GM23338 (cell line): Measurements from ENCODE around the gene FAM163A. TPM values are rescaled to one million over a fixed set of nuclear protein-coding genes. Genes with fewer than 3 reads are reported as not detected.

Experiments used
- ATAC-seq: fragments of 200-7000 bp; cut with Tn5 transposase; 3 replicates; pipeline ENCODE4 v1.9.1; 2020
- DNase-seq: peaks from one replicate; pipeline ENCODE4 v3.0.0-alpha.2; 2015; ENCODE audit warnings: low spot score
- H2AFZ ChIP-seq: fragments of 200-600 bp; sonication (generic); 2 replicates; pipeline ENCODE4 v1.8.0; 2016; ENCODE audit warnings: antibody characterized with exemption, mild to moderate bottlenecking, moderate library complexity
- H3F3A ChIP-seq: fragments of 200-600 bp; sonication (generic); replicated peaks from 2 replicates; pipeline ENCODE4 v1.8.0; 2017; ENCODE audit warnings: antibody characterized with exemption, mixed run types, low read depth
- H3K27ac ChIP-seq: fragments of 200-600 bp; sonication (generic); 2 replicates; pipeline ENCODE4 v1.6.1; 2016; ENCODE audit warnings: low read depth
- H3K27me3 ChIP-seq: fragments of 200-600 bp; sonication (generic); 2 replicates; pipeline ENCODE4 v1.8.0; 2016; ENCODE audit warnings: mild to moderate bottlenecking, mixed run types, moderate library complexity; ENCODE audit not compliant: insufficient read depth
- H3K36me3 ChIP-seq: fragments of 200-600 bp; sonication (generic); 2 replicates; pipeline ENCODE4 v1.8.0; 2016; ENCODE audit warnings: mild to moderate bottlenecking; ENCODE audit not compliant: insufficient read depth
- H3K4me1 ChIP-seq: fragments of 200-600 bp; sonication (generic); 2 replicates; pipeline ENCODE4 v1.8.0; 2016; ENCODE audit warnings: mild to moderate bottlenecking, moderate library complexity; ENCODE audit not compliant: insufficient read depth
- H3K4me2 ChIP-seq: fragments of 200-600 bp; sonication (generic); 2 replicates; pipeline ENCODE4 v1.7.1; 2017; ENCODE audit warnings: mixed run types
- H3K4me3 ChIP-seq: fragments of 200-600 bp; sonication (generic); 2 replicates; pipeline ENCODE4 v1.6.1; 2016; ENCODE audit warnings: mixed run types
- H3K79me2 ChIP-seq: fragments of 200-600 bp; sonication (generic); replicated peaks from 2 replicates; pipeline ENCODE4 v1.8.0; 2017; ENCODE audit warnings: mild to moderate bottlenecking; ENCODE audit not compliant: insufficient read depth
- H3K9me2 ChIP-seq: fragments of 200-600 bp; sonication (generic); 2 replicates; pipeline ENCODE4 v1.8.0; 2017; ENCODE audit not compliant: insufficient read depth
- H4K20me1 ChIP-seq: fragments of 200-600 bp; sonication (generic); replicated peaks from 2 replicates; pipeline ENCODE4 v1.8.0; 2017; ENCODE audit warnings: mild to moderate bottlenecking; ENCODE audit not compliant: insufficient read depth
- H3K27ac Mint-ChIP-seq: 2 replicates; pipeline ENCODE4 v1.8.0; 2020; ENCODE audit warnings: inconsistent platforms, mild to moderate bottlenecking, moderate library complexity, mixed read lengths
- H3K27me3 Mint-ChIP-seq: 3 replicates; pipeline ENCODE4 v1.8.0; 2022; ENCODE audit warnings: low read depth, mild to moderate bottlenecking, moderate library complexity, mixed read lengths, inconsistent platforms; ENCODE audit not compliant: insufficient read depth, poor library complexity
- H3K36me3 Mint-ChIP-seq: 3 replicates; pipeline ENCODE4 v1.8.0; 2021; ENCODE audit warnings: low read depth, mild to moderate bottlenecking, inconsistent platforms, moderate library complexity, mixed read lengths
- H3K4me1 Mint-ChIP-seq: 3 replicates; pipeline ENCODE4 v1.8.0; 2020; ENCODE audit warnings: mild to moderate bottlenecking, inconsistent platforms, mixed read lengths
- H3K4me3 Mint-ChIP-seq: 3 replicates; pipeline ENCODE4 v1.8.0; 2021; ENCODE audit warnings: moderate library complexity, mild to moderate bottlenecking, inconsistent platforms, mixed read lengths
- H3K9me3 Mint-ChIP-seq: 3 replicates; pipeline ENCODE4 v1.8.0; 2020; ENCODE audit warnings: moderate library complexity, mild to moderate bottlenecking, inconsistent platforms, mixed read lengths
- CREB1 ChIP-seq: fragments of 250-450 bp; sonication (Bioruptor Pico); IDR thresholded peaks from 2 replicates; pipeline ENCODE4 v1.5.0; 2020; ENCODE audit warnings: low read depth, mild to moderate bottlenecking, moderate library complexity
- CTCF ChIP-seq, 2 experiments: fragments of 200-600 bp in 1 of 2; sonication (generic) in 1 of 2; conservative IDR thresholded peaks; 2 replicates each; pipeline versions ENCODE4 v1.5.1 to v1.6.1; 2016 to 2017; ENCODE audit warnings: antibody characterized with exemption in 2 of 2, low read depth in 2 of 2, mild to moderate bottlenecking in 2 of 2, moderate library complexity in 1 of 2
- ETS1 ChIP-seq: IDR thresholded peaks from 2 replicates; pipeline ENCODE4 v1.6.1; 2016; ENCODE audit warnings: antibody characterized with exemption
- EZH2 ChIP-seq: fragments of 200-600 bp; sonication (generic); IDR thresholded peaks from one replicate; pipeline ENCODE4 v1.8.0; 2017; ENCODE audit warnings: antibody characterized with exemption, mild to moderate bottlenecking, low read depth; ENCODE audit not compliant: unreplicated experiment
- EZH2phosphoT487 ChIP-seq: fragments of 200-600 bp; sonication (generic); IDR thresholded peaks from one replicate; pipeline ENCODE4 v1.8.1; 2018; ENCODE audit warnings: antibody characterized with exemption; ENCODE audit not compliant: unreplicated experiment
- JUNB ChIP-seq: IDR thresholded peaks from one replicate; pipeline ENCODE4 v1.6.1; 2016; ENCODE audit warnings: antibody characterized with exemption; ENCODE audit not compliant: unreplicated experiment
- NANOG ChIP-seq: IDR thresholded peaks from 2 replicates; pipeline ENCODE4 v1.6.1; 2016; ENCODE audit warnings: antibody characterized with exemption, borderline replicate concordance
- POLR2AphosphoS5 ChIP-seq: IDR thresholded peaks from 2 replicates; pipeline ENCODE4 v1.6.1; 2016; ENCODE audit warnings: antibody characterized with exemption, low read depth
- REST ChIP-seq: IDR thresholded peaks from one replicate; pipeline ENCODE4 v1.6.1; 2018; ENCODE audit warnings: antibody characterized with exemption; ENCODE audit not compliant: unreplicated experiment
- STAT1 ChIP-seq: IDR thresholded peaks from one replicate; pipeline ENCODE4 v1.6.1; 2016; ENCODE audit warnings: antibody characterized with exemption; ENCODE audit not compliant: unreplicated experiment
- ZNF114 ChIP-seq: fragments of 250-450 bp; sonication (Bioruptor Pico); IDR thresholded peaks from 2 replicates; pipeline ENCODE4 v1.5.0; 2020; ENCODE audit warnings: mild to moderate bottlenecking, moderate library complexity
- ZNF331 ChIP-seq: fragments of 250-450 bp; sonication (Bioruptor Pico); IDR thresholded peaks from 2 replicates; pipeline ENCODE4 v1.5.0; 2020; ENCODE audit warnings: low read depth, mild to moderate bottlenecking, moderate library complexity
- ZNF462 ChIP-seq: fragments of 250-450 bp; sonication (Bioruptor Pico); IDR thresholded peaks from 2 replicates; pipeline ENCODE4 v1.5.0; 2020; ENCODE audit warnings: mild to moderate bottlenecking, moderate library complexity
- polyA plus RNA-seq: library from polyadenylated mRNA; unstranded; fragments of >200 nt; fragmentation: Nextera tagmentation; extraction: Ambion mirVana; gene quantifications from 2 replicates; pipeline ENCODE4 v1.2.1, GENCODE V29; 2016
- total RNA-seq: library from RNA; depleted of rRNA; stranded (reverse); fragments of >200 nt; shearing (Covaris generic); gene quantifications from 2 replicates; pipeline ENCODE4 v1.2.3, GENCODE V29; 2014

The FAM163A gene
- total and polyA plus RNA-seq, 2 experiments from 2014 or later, result not detected

- peaks cover 37% of the 10 kb centered on the region for H3K27me3 Mint-ChIP-seq
These were observed 4.5 kb downstream of the FAM163A start for GRCh38 chr1:179747611-179748010.

More at GRCh38 chr1:179747611-179748010, 4.5 kb downstream of the FAM163A start:
- H3K4me1 ChIP-seq, result peaks cover 4% of the 10 kb centered on the region; the same call in 1 of the 2 replicates
- H3K27me3 ChIP-seq, result peaks cover 59% of the 10 kb centered on the region
- no peaks in the 10 kb centered on the region for H3K79me2 ChIP-seq
- ATAC-seq (no peak), DNase-seq (no peak)
- Mint-ChIP-seq H3K27ac (no peak overlapping the region), H3K4me1 (peaks cover 13% of the 10 kb centered on the region; the same call in 2 of the 3 replicates), H3K36me3 (no peaks in the 10 kb centered on the region), H3K4me3 (no peak overlapping the region), H3K9me3 (peaks cover 3% of the 10 kb centered on the region; the same call in 1 of the 3 replicates)
- no peak for TF ChIP-seq JUNB
- TF ChIP-seq ZNF331 (CRISPR knock-in tag), result no peak
- TF ChIP-seq ETS1, result no peak
- TF ChIP-seq ZNF114 (CRISPR knock-in tag), result no peak
- no peak for TF ChIP-seq ZNF462
- no peak for TF ChIP-seq CTCF (conservative IDR thresholded peaks at IDR 0.05; ENCODE audit: low read depth in 2 of 2)
- TF ChIP-seq NANOG, result no peak
- TF ChIP-seq CREB1 (CRISPR knock-in tag), result no peak
- TF ChIP-seq REST, result no peak
- TF ChIP-seq POLR2AphosphoS5, result no peak
- TF ChIP-seq EZH2phosphoT487, result no peak
- no peak for TF ChIP-seq EZH2
- TF ChIP-seq STAT1, result no peak
- no peak overlapping the region; the same call in 1 of the 2 replicates for H2AFZ ChIP-seq
- H3K27ac ChIP-seq, result no peak overlapping the region
- H3K36me3 ChIP-seq, result no peaks in the 10 kb centered on the region
- no peak overlapping the region for H3K4me2 ChIP-seq
- no peaks in the 10 kb centered on the region for H4K20me1 ChIP-seq
- H3K4me3 ChIP-seq, result no peak overlapping the region
- 0 out of 2 replicates have a peak, but pooled peaks cover 7% of the 10 kb centered on the region for H3K9me2 ChIP-seq
- peaks cover 4% of the 10 kb centered on the region; the same call in 1 of the 2 replicates for H3F3A ChIP-seq
